Keratinocyte (primary cell): ENCODE data around the gene KLHL9. TPM values are rescaled to one million over a fixed set of nuclear protein-coding genes. Genes with fewer than 3 reads are reported as not detected.

ENCODE experiments used
- DNase-seq: peaks from one replicate; pipeline ENCODE4 v3.0.0-alpha.2; 2011; ENCODE audit warnings: low read depth, missing footprints, low spot score
- FAIRE-seq: peaks from 2 replicates; lab custom pipeline; 2011; peaks lifted over from hg19 to GRCh38; lab: Jason Lieb, UNC
- H2AFZ ChIP-seq: 2 replicates; pipeline ENCODE4 v1.6.0; 2012; ENCODE audit warnings: low read length, control low read depth, inconsistent platforms; ENCODE audit not compliant: control insufficient read depth
- H3K27ac ChIP-seq: 2 replicates; pipeline ENCODE4 v1.5.1; 2011; ENCODE audit warnings: low read length; ENCODE audit not compliant: control insufficient read depth, insufficient read depth
- H3K27me3 ChIP-seq: 3 replicates; pipeline ENCODE4 v1.6.0; 2011; ENCODE audit warnings: low read length; ENCODE audit not compliant: control insufficient read depth, insufficient read depth; ENCODE audit errors: extremely low read depth
- H3K36me3 ChIP-seq, 2 experiments: 2 replicates in 1 of 2; 3 replicates in 1 of 2; pipeline ENCODE4 v1.5.1; 2011; ENCODE audit warnings: low read length in 2 of 2, mild to moderate bottlenecking in 1 of 2; ENCODE audit not compliant: control insufficient read depth in 2 of 2, insufficient read depth in 2 of 2; ENCODE audit errors: extremely low read depth in 1 of 2
- H3K4me1 ChIP-seq: 3 replicates; pipeline ENCODE4 v1.5.1; 2011; ENCODE audit warnings: low read length; ENCODE audit not compliant: control insufficient read depth, insufficient read depth; ENCODE audit errors: extremely low read depth
- H3K4me2 ChIP-seq: 3 replicates; pipeline ENCODE4 v1.6.0; 2011; ENCODE audit warnings: low read depth, low read length; ENCODE audit not compliant: control insufficient read depth, insufficient read depth; ENCODE audit errors: extremely low read depth
- H3K4me3 ChIP-seq, 3 experiments: fragments of 200-600 bp in 1 of 3; sonication (generic) in 1 of 3; 2 replicates in 2 of 3; 3 replicates in 1 of 3; pipeline ENCODE4 v1.5.1; 2011 to 2016; ENCODE audit warnings: low read length in 3 of 3, mild to moderate bottlenecking in 3 of 3, control low read depth in 2 of 3, inconsistent platforms in 1 of 3, low read depth in 1 of 3, mixed read lengths in 1 of 3, mixed run types in 1 of 3, moderate library complexity in 1 of 3; ENCODE audit not compliant: control insufficient read depth in 2 of 3, insufficient read depth in 2 of 3; ENCODE audit errors: extremely low read depth in 1 of 3
- H3K79me2 ChIP-seq: 2 replicates; pipeline ENCODE4 v1.6.0; 2012; ENCODE audit warnings: low read length; ENCODE audit not compliant: control insufficient read depth, insufficient read depth
- H3K9ac ChIP-seq: 3 replicates; pipeline ENCODE4 v1.6.0; 2011; ENCODE audit warnings: low read length; ENCODE audit not compliant: control insufficient read depth, insufficient read depth; ENCODE audit errors: extremely low read depth
- H3K9me1 ChIP-seq: 3 replicates; pipeline ENCODE4 v1.6.0; 2011; ENCODE audit warnings: low read length; ENCODE audit not compliant: control insufficient read depth, insufficient read depth; ENCODE audit errors: extremely low read depth
- H3K9me3 ChIP-seq: 2 replicates; pipeline ENCODE4 v1.5.1; 2012; ENCODE audit warnings: low read depth, low read length; ENCODE audit not compliant: control insufficient read depth
- H4K20me1 ChIP-seq: 3 replicates; pipeline ENCODE4 v1.6.0; 2011; ENCODE audit warnings: low read length; ENCODE audit not compliant: control insufficient read depth, insufficient read depth; ENCODE audit errors: extremely low read depth
- EZH2 ChIP-seq: IDR thresholded peaks from one replicate; pipeline ENCODE4 v1.6.1; 2012; ENCODE audit warnings: inconsistent platforms, mild to moderate bottlenecking, low read length, moderate library complexity
- dilution Hi-C: fragments of 300-500 bp; cut with MboI; formaldehyde crosslinking; loops from one replicate; pipeline ENCODE4 v1.7.0; 2020; ENCODE audit warnings: low sequenced_read_pairs; ENCODE audit not compliant: extremely low pct_ligation_motif_present
- polyA plus RNA-seq, 5 experiments: library from polyadenylated mRNA; depleted of rRNA in 3 of 5; stranded (reverse) in 3 of 5; stranded (forward) in 1 of 5; unstranded in 1 of 5; fragments of >200 nt; gene quantifications; 1 replicate in 1 of 5; 2 replicates in 3 of 5; 3 replicates in 1 of 5; pipeline versions ENCODE4 v1.2.1 to v1.2.3, GENCODE V29; 2011 to 2012; ENCODE audit warnings: missing spikeins in 2 of 5, low read depth in 1 of 5, low replicate concordance in 1 of 5
- TF ChIP-seq, protein P1 (sequence below), 3 experiments: IDR thresholded peaks in 1 of 3; conservative IDR thresholded peaks in 1 of 3; optimal IDR thresholded peaks in 1 of 3; 2 replicates in 2 of 3; 3 replicates in 1 of 3; pipeline versions ENCODE3 to v1.5.1; 2011; ENCODE audit warnings: low read length in 3 of 3, mild to moderate bottlenecking in 3 of 3, moderate library complexity in 2 of 3, control low read depth in 1 of 3, inconsistent platforms in 1 of 3; ENCODE audit not compliant: insufficient read depth in 2 of 3; ENCODE audit errors: extremely low read depth in 1 of 3

KLHL9 gene
- polyA plus RNA-seq, 1 donor (not counting 4 experiments of a cell fraction or from before 2014, with no cell fraction given) = 18.7 TPM

DNA sequence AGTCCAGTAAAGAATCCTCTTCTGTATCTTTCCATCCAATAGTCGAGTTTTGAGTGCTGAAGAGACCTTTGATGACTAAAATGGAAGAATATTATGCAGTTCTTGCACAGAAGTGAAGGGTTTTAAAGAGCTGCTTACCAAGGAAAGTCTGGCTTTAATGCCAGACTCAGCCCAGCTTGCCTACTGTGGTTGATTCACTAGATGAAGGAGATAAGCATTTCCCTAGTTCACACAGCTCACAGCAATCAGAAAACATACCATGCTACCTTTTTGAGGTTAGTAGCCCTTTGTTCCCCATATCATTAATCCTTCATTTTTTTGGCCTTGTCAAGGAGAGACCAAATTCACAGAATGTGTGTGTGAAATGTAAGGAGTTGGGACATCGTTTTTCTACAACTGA is 45.4 kb downstream of the KLHL9 start:
- Histone ChIP-seq H2AFZ (no peak overlapping the region), H3K4me2 (no peak overlapping the region), H3K4me3 (no peak overlapping the region), H3K27me3 (peaks cover 4% of the 10 kb centered on the region), H4K20me1 (no peaks in the 10 kb centered on the region), H3K9me3 (no peaks in the 10 kb centered on the region), H3K9ac (no peak overlapping the region), H3K9me1 (no peaks in the 10 kb centered on the region), H3K79me2 (no peaks in the 10 kb centered on the region), H3K4me1 (peaks cover 5% of the 10 kb centered on the region), H3K36me3 (no peaks in the 10 kb centered on the region), H3K27ac (no peak overlapping the region)
- DNase-seq = no peak
- TF ChIP-seq, protein P1, sequence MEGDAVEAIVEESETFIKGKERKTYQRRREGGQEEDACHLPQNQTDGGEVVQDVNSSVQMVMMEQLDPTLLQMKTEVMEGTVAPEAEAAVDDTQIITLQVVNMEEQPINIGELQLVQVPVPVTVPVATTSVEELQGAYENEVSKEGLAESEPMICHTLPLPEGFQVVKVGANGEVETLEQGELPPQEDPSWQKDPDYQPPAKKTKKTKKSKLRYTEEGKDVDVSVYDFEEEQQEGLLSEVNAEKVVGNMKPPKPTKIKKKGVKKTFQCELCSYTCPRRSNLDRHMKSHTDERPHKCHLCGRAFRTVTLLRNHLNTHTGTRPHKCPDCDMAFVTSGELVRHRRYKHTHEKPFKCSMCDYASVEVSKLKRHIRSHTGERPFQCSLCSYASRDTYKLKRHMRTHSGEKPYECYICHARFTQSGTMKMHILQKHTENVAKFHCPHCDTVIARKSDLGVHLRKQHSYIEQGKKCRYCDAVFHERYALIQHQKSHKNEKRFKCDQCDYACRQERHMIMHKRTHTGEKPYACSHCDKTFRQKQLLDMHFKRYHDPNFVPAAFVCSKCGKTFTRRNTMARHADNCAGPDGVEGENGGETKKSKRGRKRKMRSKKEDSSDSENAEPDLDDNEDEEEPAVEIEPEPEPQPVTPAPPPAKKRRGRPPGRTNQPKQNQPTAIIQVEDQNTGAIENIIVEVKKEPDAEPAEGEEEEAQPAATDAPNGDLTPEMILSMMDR (optimal IDR thresholded peaks at IDR 0.05 in 1 of 3, IDR thresholded peaks at IDR 0.05 in 1 of 3, conservative IDR thresholded peaks at IDR 0.05 in 1 of 3; ENCODE audit: extremely low read depth in 1 of 3, insufficient read depth in 2 of 3, low read length in 3 of 3) = no peak
- no peak for TF ChIP-seq EZH2
- dilution Hi-C loops = no loop called here
- no peak for FAIRE-seq

DNA sequence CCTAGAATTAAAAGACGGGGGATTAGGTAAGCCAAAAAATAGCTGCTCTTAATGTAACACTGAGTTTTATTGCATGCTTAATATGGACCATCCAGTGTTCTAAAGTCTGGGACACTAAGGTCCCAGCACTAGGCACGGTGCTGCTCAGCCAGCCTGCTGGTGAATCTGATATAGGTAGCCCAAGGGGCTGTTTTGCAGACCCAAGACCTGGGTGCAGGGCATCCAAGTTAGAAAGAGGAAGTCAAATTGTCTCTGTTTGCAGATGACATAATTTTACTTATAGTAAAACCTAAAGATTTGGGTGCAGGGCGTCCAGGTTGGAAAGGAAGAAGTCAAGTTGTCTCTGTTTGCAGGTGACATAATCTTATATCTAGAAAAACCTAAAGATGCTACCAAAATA is 47.9 kb downstream of the KLHL9 start:
- no peaks in the 10 kb centered on the region for H3K9me3 ChIP-seq
- no peaks in the 10 kb centered on the region for H4K20me1 ChIP-seq
- no peak overlapping the region for H3K4me2 ChIP-seq
- no peak overlapping the region for H3K9ac ChIP-seq
- H3K36me3 ChIP-seq = no peaks in the 10 kb centered on the region
- H3K9me1 ChIP-seq = no peaks in the 10 kb centered on the region
- TF ChIP-seq, protein P1 (optimal IDR thresholded peaks at IDR 0.05 in 1 of 3, IDR thresholded peaks at IDR 0.05 in 1 of 3, conservative IDR thresholded peaks at IDR 0.05 in 1 of 3; ENCODE audit: extremely low read depth in 1 of 3, insufficient read depth in 2 of 3, low read length in 3 of 3) = no peak
- TF ChIP-seq EZH2 = no peak
- FAIRE-seq = no peak
- H3K27ac ChIP-seq = no peak overlapping the region
- H3K27me3 ChIP-seq = peaks cover 6% of the 10 kb centered on the region
- no peak for DNase-seq
- dilution Hi-C loops = no loop called here
- no peaks in the 10 kb centered on the region for H3K4me1 ChIP-seq
- no peaks in the 10 kb centered on the region for H3K79me2 ChIP-seq
- H2AFZ ChIP-seq = no peak overlapping the region
- H3K4me3 ChIP-seq = no peak overlapping the region
